Activated T-cell treated with anti-CD3 and anti-CD28 coated beads, Interleukin-2, amount 50 U/mL, for 72 hours (primary cell): ENCODE measurements around the gene MRGPRG. TPM values are rescaled to one million over a fixed set of nuclear protein-coding genes. Genes with fewer than 3 reads are reported as not detected.
"Not testable (repeated sequence)": the region's sequence is repeated elsewhere in the genome, so short reads cannot be mapped to it uniquely, and the experiment has no call there.

Experiments
- ATAC-seq, 2 donors: fragments of 150-1000 bp; cut with Tn5 transposase; replicated peaks in 1 of 2; 2 replicates each; pipeline ENCODE4 v1.10.0; 2021; ENCODE audit warnings: moderate library complexity in 2 of 2, mild to moderate bottlenecking in 1 of 2
- DNase-seq, 2 donors: peaks; one replicate each; pipeline ENCODE4 v3.0.0; 2021 to 2022; ENCODE audit warnings: mixed read lengths in 1 of 2
- H3K27ac Mint-ChIP-seq: one replicate; pipeline ENCODE4 v1.8.0; 2022; ENCODE audit warnings: mild to moderate bottlenecking, moderate library complexity, mixed read lengths
- H3K27me3 Mint-ChIP-seq: one replicate; pipeline ENCODE4 v1.8.0; 2022; ENCODE audit warnings: low read depth, mixed read lengths
- H3K36me3 Mint-ChIP-seq, 2 donors: one replicate each; pipeline ENCODE4 v1.8.0; 2022; ENCODE audit warnings: mixed read lengths in 2 of 2, mild to moderate bottlenecking in 1 of 2; ENCODE audit not compliant: insufficient read depth in 2 of 2
- H3K4me1 Mint-ChIP-seq: one replicate; pipeline ENCODE4 v1.8.0; 2022; ENCODE audit warnings: low read depth, mixed read lengths
- H3K4me3 Mint-ChIP-seq, 2 donors: one replicate each; pipeline ENCODE4 v1.8.0; 2022; ENCODE audit warnings: mild to moderate bottlenecking in 2 of 2, mixed read lengths in 2 of 2, moderate library complexity in 2 of 2
- H3K9me3 Mint-ChIP-seq, 2 donors: one replicate each; pipeline ENCODE4 v1.8.0; 2022; ENCODE audit warnings: mixed read lengths in 2 of 2
- total RNA-seq, 2 donors: library from RNA; stranded (reverse); gene quantifications; one replicate each; pipeline ENCODE4 v1.2.3, GENCODE V29; 2022

The MRGPRG gene, protein sequence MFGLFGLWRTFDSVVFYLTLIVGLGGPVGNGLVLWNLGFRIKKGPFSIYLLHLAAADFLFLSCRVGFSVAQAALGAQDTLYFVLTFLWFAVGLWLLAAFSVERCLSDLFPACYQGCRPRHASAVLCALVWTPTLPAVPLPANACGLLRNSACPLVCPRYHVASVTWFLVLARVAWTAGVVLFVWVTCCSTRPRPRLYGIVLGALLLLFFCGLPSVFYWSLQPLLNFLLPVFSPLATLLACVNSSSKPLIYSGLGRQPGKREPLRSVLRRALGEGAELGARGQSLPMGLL
- not detected for total RNA-seq

DNA sequence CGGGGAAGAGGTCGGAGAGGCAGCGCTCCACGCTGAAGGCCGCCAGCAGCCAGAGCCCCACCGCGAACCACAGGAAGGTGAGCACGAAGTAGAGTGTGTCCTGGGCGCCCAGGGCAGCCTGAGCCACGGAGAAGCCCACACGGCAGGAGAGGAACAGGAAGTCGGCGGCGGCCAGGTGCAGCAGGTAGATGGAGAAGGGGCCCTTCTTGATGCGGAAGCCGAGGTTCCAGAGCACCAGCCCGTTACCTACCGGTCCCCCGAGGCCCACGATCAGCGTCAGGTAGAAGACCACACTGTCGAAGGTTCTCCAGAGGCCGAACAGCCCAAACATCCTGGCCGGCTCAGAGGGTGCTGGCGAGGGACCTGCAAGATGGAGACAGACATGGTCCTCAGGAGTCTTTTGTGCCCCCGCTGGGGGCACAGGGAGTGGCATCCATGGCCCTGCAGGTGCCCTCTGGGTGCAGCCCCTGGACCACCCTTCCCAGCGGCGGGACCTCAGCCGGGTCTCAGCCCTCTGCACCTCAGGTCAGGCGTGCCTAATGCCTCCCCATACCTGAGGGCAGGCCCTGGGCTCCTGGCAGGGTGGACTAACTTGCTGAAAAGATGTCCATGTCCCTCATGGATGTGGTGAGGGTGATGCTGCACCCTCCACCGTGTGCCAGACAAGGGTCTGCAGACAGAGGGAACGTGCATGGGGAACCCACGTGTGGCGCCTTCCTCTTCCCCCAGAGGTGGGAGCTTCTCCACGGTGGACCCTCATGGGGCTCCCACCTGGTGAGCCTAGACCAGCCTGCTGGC lies at the start of gene MRGPRG:
Gene MRGPRG, minus strand, starts transcription at position 331 of the 798 bp plus-strand sequence. Its CDS starts 0 bp downstream, at position 331.
- H3K27me3 Mint-ChIP-seq, result no peaks in the 10 kb centered on the region
- ATAC-seq, result no peak
- H3K27ac Mint-ChIP-seq, result no peak within 1 kb of the TSS
- no peak for DNase-seq
- no peaks in the 10 kb centered on the region for H3K9me3 Mint-ChIP-seq
- H3K4me1 Mint-ChIP-seq, result peaks cover 12% of the 10 kb centered on the region
- H3K36me3 Mint-ChIP-seq, result no peaks in the 10 kb centered on the region
- no peak within 1 kb of the TSS for H3K4me3 Mint-ChIP-seq

DNA sequence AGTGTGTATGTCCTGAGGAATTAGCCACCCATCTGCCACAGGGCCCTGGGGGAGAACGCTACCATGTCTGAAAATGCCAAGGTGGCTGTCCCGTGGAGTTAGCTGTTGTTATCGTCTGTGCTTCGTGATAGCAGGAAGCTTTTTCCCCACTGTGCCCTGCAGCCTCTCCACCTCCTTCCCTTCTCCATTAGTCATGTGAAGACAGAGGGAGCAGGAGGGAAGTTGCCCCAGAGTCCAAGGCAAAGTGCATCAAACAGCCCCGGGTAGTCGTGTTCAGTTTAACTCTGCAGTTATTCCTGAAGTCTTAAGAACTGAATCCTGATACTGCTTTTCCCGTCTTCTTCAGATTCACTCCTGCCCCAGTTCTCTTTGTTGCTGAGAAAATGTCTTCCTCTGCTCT lies 43.9 kb upstream of the MRGPRG start:
- H3K4me1 Mint-ChIP-seq, H3K27ac Mint-ChIP-seq, DNase-seq, H3K4me3 Mint-ChIP-seq, ATAC-seq, H3K27me3 Mint-ChIP-seq, H3K36me3 Mint-ChIP-seq, H3K9me3 Mint-ChIP-seq: not testable (repeated sequence)

DNA sequence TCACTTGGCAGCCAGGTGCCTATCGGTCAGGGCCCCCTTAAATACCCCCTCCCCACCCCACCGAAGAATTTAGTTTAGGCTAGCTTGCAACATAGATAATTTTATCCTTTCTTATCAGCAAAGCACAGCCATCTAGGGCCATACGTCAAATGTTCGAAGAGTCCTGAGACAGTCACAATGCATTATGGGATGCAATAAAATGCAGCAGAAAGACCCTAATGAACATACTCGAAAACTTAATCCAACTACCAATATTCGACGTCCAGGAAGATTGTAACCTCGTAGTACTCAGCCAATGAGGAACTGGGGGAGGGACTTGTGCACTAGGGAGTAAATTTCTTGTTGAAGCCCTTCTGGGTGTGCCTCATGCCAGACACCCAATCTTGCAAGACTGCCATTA lies 43.2 kb upstream of the MRGPRG start:
- H3K27ac Mint-ChIP-seq, H3K27me3 Mint-ChIP-seq, DNase-seq, H3K4me1 Mint-ChIP-seq, H3K36me3 Mint-ChIP-seq, ATAC-seq, H3K9me3 Mint-ChIP-seq, H3K4me3 Mint-ChIP-seq: not testable (repeated sequence)

DNA sequence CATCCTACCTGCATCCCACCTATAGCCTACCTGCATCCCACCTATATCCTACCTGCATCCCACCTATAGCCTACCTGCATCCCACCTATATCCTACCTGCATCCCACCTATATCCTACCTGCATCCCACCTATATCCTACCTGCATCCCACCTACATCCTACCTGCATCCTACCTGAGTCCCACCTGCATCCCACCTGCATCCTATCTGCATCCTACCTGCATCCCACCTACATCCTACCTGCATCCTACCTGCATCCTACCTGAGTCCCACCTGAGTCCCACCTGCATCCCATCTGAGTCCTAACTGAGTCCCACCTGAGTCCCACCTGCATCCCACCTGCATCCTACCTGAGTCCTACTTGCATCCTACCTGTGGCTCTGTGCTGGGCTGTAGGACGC lies 38.9 kb upstream of the MRGPRG start:
- not testable (repeated sequence) for H3K4me1 Mint-ChIP-seq, DNase-seq, H3K27me3 Mint-ChIP-seq, H3K4me3 Mint-ChIP-seq, H3K27ac Mint-ChIP-seq, H3K9me3 Mint-ChIP-seq, H3K36me3 Mint-ChIP-seq, ATAC-seq

DNA sequence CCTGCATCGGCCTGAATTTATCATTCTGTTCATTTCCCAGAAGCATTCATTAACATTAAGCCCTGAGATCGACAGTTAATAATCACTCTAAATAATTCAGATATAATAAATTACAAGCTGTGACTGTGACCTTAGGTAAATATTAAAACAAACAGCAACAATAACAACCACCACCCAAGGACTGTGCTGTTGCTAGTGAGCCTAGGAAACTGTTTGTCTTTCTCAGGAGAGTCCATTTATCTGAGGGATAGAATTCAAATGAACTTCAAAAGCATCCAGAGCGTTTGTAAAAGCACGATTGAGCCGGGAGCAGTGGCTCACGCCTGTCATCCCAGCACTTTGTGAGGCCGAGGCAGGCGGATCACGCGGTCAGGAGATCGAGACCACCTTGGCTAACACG lies 36.6 kb upstream of the MRGPRG start:
- ATAC-seq, H3K36me3 Mint-ChIP-seq, H3K9me3 Mint-ChIP-seq, H3K27me3 Mint-ChIP-seq, H3K27ac Mint-ChIP-seq, H3K4me1 Mint-ChIP-seq, DNase-seq, H3K4me3 Mint-ChIP-seq: not testable (repeated sequence)

DNA sequence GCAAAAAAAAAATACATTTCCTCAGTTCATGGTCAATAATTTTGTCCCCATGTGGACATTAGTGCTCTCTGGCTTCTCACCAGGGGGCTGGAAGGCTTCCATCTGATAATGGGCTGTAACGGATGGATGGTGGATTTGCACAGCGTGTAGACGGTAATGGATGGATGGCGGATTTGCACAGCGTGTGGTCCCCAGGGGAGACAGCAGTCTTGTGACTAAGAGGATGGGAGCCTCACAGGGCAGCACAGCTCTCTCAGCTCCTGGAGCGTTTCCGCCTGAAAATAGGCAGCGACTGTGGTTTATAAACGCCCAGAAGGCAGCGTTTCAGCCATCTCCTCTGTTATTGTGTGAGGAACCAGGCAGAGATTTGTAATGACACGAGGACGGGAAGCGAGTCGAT lies 36.2 kb upstream of the MRGPRG start:
- ATAC-seq, H3K4me3 Mint-ChIP-seq, H3K27me3 Mint-ChIP-seq, H3K9me3 Mint-ChIP-seq, H3K36me3 Mint-ChIP-seq, H3K27ac Mint-ChIP-seq, H3K4me1 Mint-ChIP-seq, DNase-seq: not testable (repeated sequence)

DNA sequence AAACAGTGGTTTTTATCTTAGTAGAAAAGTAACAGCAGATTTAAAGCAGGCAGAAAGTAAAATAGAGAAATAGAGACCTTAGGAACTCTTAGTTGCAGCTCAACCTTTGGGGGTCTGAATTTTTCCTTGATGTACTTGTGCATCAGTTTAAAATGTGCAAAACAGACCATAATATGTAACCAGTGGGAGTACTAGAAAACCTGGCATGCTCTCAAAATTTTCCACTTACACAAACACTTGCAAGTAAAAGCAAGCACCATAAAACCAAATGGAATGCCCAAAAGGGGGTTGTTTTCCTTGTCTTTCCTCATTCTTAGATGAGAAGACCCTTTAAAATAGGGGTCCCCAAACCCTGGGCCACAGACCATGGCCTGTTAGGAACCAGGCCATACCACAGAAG lies 26.5 kb upstream of the MRGPRG start:
- H3K27me3 Mint-ChIP-seq, result peaks cover 27% of the 10 kb centered on the region
- H3K4me1 Mint-ChIP-seq, result no peaks in the 10 kb centered on the region
- H3K9me3 Mint-ChIP-seq, result no peaks in the 10 kb centered on the region
- no peaks in the 10 kb centered on the region for H3K36me3 Mint-ChIP-seq
- no peak overlapping the region for H3K4me3 Mint-ChIP-seq
- no peak overlapping the region for H3K27ac Mint-ChIP-seq
- no peak for ATAC-seq
- no peak for DNase-seq

DNA sequence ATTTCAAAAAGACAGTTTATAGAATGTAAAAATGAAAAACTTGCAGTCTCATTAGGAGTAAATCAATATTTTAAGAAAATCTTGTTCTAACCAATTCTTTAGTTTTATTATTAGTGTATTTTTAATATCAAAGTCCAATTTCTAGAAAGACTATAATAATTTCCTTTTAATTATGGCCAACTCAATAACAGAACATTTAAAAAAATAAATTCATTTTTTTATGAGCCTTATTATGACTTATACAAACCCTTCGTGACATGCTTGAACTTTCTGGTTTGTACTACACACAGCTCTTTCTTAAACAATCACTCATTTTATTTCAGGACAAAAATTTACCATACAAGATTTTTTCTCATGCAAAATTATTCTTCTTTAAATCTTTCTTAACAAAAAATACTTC lies 25.3 kb upstream of the MRGPRG start:
- peaks cover 27% of the 10 kb centered on the region for H3K27me3 Mint-ChIP-seq
- H3K9me3 Mint-ChIP-seq, result no peaks in the 10 kb centered on the region
- no peaks in the 10 kb centered on the region for H3K36me3 Mint-ChIP-seq
- no peaks in the 10 kb centered on the region for H3K4me1 Mint-ChIP-seq
- no peak overlapping the region for H3K4me3 Mint-ChIP-seq
- ATAC-seq, result no peak
- no peak overlapping the region for H3K27ac Mint-ChIP-seq
- DNase-seq, result no peak

DNA sequence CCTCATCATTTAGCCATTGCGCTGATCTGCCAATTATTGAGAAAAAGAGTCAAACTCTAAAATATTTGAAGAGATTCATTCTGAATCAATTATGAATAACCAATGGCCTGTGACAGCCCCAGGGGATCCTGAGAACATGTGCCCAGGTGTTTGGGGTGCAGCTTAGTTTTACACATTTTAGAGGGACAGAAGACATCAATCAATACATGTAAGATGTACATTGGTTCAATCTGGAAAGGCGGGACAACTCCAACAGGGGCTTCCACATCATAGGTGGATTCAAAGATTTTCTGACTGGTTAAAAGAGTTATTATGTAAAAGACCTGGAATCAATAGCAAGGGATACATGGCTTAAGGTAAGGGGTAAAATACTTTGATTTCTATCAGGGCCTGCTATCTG lies 18.5 kb upstream of the MRGPRG start:
- Mint-ChIP-seq H3K4me1 (no peaks in the 10 kb centered on the region), H3K27ac (no peak overlapping the region), H3K9me3 (no peaks in the 10 kb centered on the region), H3K4me3 (no peak overlapping the region), H3K36me3 (no peaks in the 10 kb centered on the region), H3K27me3 (peaks cover 5% of the 10 kb centered on the region)
- no peak for ATAC-seq
- DNase-seq, result no peak

DNA sequence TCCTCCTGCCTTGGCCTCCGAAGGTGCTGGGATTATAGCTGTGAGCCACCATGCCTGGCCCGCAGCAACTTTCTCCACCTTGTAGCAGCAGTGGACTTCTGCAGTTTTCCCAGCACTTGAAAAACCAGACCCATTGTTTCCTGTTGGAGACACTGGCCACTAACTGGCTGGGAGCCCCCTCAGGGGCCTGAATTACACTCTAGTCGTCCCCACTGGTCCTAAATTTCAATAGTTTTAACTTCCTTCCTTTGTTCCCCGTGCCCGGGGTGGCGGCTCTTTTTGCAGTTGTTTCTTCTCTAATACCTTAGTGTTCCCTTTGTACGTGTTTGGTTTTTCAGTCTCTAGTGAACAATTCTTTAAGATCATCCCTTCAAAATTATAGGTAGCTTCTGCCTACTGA lies 16.2 kb upstream of the MRGPRG start:
- DNase-seq (no peak), ATAC-seq (no peak)
- H3K36me3 Mint-ChIP-seq, result no peaks in the 10 kb centered on the region
- H3K27ac Mint-ChIP-seq, result no peak overlapping the region
- peaks cover 5% of the 10 kb centered on the region for H3K27me3 Mint-ChIP-seq
- no peaks in the 10 kb centered on the region for H3K9me3 Mint-ChIP-seq
- no peaks in the 10 kb centered on the region for H3K4me1 Mint-ChIP-seq
- H3K4me3 Mint-ChIP-seq, result no peak overlapping the region

DNA sequence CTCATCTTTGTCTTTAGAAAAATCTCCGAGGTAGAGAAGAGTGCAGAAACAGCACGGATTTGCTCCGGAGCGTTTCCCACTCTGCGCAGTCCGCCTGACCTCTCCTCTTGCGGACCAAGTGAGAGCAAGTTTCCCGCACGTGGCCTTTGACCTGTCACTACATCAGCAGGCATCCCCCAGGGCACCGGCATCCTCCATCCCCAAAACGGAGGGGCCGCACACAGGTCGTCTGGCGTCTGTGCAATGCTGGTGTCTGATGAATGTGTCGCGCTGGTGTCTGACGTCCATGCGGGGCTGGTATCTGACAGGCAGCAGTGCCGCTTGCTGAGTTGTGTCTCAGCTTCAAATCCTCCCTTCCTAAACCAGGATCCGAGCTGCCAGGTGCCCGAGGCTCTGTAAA lies 14.3 kb upstream of the MRGPRG start:
- Mint-ChIP-seq H3K4me3 (no peak overlapping the region), H3K27ac (no peak overlapping the region), H3K27me3 (peaks cover 5% of the 10 kb centered on the region), H3K36me3 (no peaks in the 10 kb centered on the region), H3K9me3 (no peaks in the 10 kb centered on the region), H3K4me1 (no peaks in the 10 kb centered on the region)
- ATAC-seq (no peak), DNase-seq (no peak)

DNA sequence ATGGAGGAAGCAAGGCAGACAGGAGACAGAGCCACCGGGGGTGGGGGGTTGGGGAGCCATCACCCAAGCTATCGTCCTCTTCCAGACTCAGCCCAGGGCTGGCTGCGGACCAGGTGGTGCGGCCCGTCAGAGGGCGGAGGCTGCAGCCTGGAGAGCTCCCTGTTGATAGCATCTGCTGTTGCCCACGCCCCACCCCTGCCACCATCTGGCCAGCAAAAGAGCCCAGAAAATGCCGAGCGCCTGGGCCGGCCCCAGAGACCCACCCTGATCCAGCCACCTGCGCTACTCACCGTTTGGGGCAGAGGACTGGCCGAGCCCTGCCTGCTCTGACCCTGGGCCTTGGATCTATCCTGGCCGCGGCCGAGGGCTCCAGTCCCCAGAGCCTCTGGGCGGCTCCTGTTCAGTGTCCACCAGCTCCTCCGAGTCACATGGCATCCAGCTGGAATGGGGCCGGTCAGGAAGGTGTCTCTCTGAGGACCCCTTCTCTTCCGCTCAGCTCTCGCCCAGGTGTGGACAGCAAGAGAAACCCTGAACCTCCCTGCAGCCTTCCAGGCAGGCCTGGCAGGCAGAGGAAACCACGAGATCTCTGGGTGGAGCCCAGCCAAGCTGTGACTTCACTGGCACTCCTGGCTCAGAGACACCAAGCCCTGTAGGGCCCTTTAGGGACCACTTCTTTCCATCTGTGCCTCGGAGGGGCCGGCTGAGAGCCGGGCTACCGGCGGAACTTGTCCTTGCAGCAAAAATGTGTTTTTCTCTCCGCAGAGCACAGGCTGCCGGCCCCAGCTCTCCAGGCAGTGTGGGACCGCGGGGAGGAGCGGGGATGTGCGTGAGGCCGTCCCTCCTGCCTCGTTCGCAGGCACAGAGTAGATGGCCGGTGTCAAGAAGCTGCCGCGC lies 13.5 kb upstream of the MRGPRG start, which contains the start of gene MRGPRE:
Gene MRGPRE, minus strand, starts transcription at position 567 of the 894 bp plus-strand sequence. CDS start 3,618 bp downstream, outside the sequence.
- H3K36me3 Mint-ChIP-seq, result no peaks in the 10 kb centered on the region
- ATAC-seq, result no peak
- H3K27ac Mint-ChIP-seq, result no peak within 1 kb of the TSS
- no peak within 1 kb of the TSS for H3K4me3 Mint-ChIP-seq
- DNase-seq, result no peak
- peaks cover 5% of the 10 kb centered on the region for H3K27me3 Mint-ChIP-seq
- no peaks in the 10 kb centered on the region for H3K4me1 Mint-ChIP-seq
- no peaks in the 10 kb centered on the region for H3K9me3 Mint-ChIP-seq

DNA sequence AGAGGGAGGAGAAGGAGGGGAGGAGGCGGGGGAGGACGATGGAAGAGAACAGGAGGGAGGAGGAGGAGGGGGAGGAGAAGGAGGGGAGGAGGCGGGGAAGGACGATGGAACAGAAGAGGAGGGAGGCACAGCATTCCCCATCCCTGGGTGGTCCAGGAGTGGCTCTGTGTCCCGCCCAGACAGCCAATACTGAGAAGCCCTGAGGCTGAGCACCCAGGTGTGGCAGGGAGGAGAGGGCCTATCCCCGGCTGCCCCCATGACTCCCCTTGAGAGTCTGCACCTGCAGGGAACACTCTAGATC lies 12.9 kb upstream of the MRGPRG start:
- Mint-ChIP-seq H3K27me3 (peaks cover 5% of the 10 kb centered on the region), H3K4me1 (no peaks in the 10 kb centered on the region), H3K4me3 (no peak overlapping the region), H3K27ac (no peak overlapping the region), H3K9me3 (no peaks in the 10 kb centered on the region), H3K36me3 (no peaks in the 10 kb centered on the region)
- DNase-seq (no peak), ATAC-seq (no peak)
